ENCODE results near the gene STING1.

STING1 gene

GRCh38 chr5:139468421-139468931 lies 14.1 kb downstream of the STING1 start:
- no peak overlapping the region for H3K27ac ChIP-seq (ENCODE audit: insufficient read depth, low read length, poor library complexity, severe bottlenecking)
- no peaks in the 10 kb centered on the region for H3K36me3 ChIP-seq (ENCODE audit: control insufficient read depth, insufficient read depth, low read length)
- no peaks in the 10 kb centered on the region for H3K27me3 ChIP-seq (replicated peaks; ENCODE audit: control insufficient read depth, insufficient read depth, low read length, poor library complexity, severe bottlenecking)
- H3K9me3 ChIP-seq (ENCODE audit: control insufficient read depth, low read length) = no peaks in the 10 kb centered on the region
- no peak for DNase-seq
- H3K4me3 ChIP-seq (ENCODE audit: insufficient read depth, low read depth, low read length, poor library complexity, severe bottlenecking) = no peak overlapping the region
- H3K4me1 ChIP-seq (ENCODE audit: control insufficient read depth, insufficient read depth, low read length, poor library complexity, severe bottlenecking) = peaks cover 45% of the 10 kb centered on the region

GRCh38 chr5:139462586-139463276 lies 19.8 kb downstream of the STING1 start, which contains the start of gene ECSCR:
Gene ECSCR, minus strand, starts transcription at chr5:139462743. Its CDS starts 73 bp downstream, at chr5:139462670.
- H3K9me3 ChIP-seq (ENCODE audit: control insufficient read depth, low read length) = no peaks in the 10 kb centered on the region
- H3K4me3 ChIP-seq (ENCODE audit: insufficient read depth, low read depth, low read length, poor library complexity, severe bottlenecking) = no peak within 1 kb of the TSS
- no peak within 1 kb of the TSS for H3K27ac ChIP-seq (ENCODE audit: insufficient read depth, low read length, poor library complexity, severe bottlenecking)
- H3K27me3 ChIP-seq (replicated peaks; ENCODE audit: control insufficient read depth, insufficient read depth, low read length, poor library complexity, severe bottlenecking) = no peaks in the 10 kb centered on the region
- H3K4me1 ChIP-seq (ENCODE audit: control insufficient read depth, insufficient read depth, low read length, poor library complexity, severe bottlenecking) = peaks cover 26% of the 10 kb centered on the region
- DNase-seq = no peak
- no peaks in the 10 kb centered on the region for H3K36me3 ChIP-seq (ENCODE audit: control insufficient read depth, insufficient read depth, low read length)

- no peak overlapping the region for H3K27ac ChIP-seq (ENCODE audit: insufficient read depth, low read length, poor library complexity, severe bottlenecking)
- no peak overlapping the region for H3K4me3 ChIP-seq (ENCODE audit: insufficient read depth, low read depth, low read length, poor library complexity, severe bottlenecking)
- H3K9me3 ChIP-seq (ENCODE audit: control insufficient read depth, low read length) = no peaks in the 10 kb centered on the region
- no peaks in the 10 kb centered on the region for H3K27me3 ChIP-seq (replicated peaks; ENCODE audit: control insufficient read depth, insufficient read depth, low read length, poor library complexity, severe bottlenecking)
- H3K36me3 ChIP-seq (ENCODE audit: control insufficient read depth, insufficient read depth, low read length) = no peaks in the 10 kb centered on the region
- H3K4me1 ChIP-seq (ENCODE audit: control insufficient read depth, insufficient read depth, low read length, poor library complexity, severe bottlenecking) = peaks cover 31% of the 10 kb centered on the region
- no peak for DNase-seq
These were observed 20.9 kb downstream of the STING1 start for GRCh38 chr5:139461698-139462097.

GRCh38 chr5:139461176-139461575 lies 21.4 kb downstream of the STING1 start:
- Histone ChIP-seq H3K9me3 (ENCODE audit: control insufficient read depth, low read length) (no peaks in the 10 kb centered on the region), H3K36me3 (ENCODE audit: control insufficient read depth, insufficient read depth, low read length) (no peaks in the 10 kb centered on the region), H3K27me3 (replicated peaks; ENCODE audit: control insufficient read depth, insufficient read depth, low read length, poor library complexity, severe bottlenecking) (no peaks in the 10 kb centered on the region), H3K4me1 (ENCODE audit: control insufficient read depth, insufficient read depth, low read length, poor library complexity, severe bottlenecking) (peaks cover 31% of the 10 kb centered on the region), H3K4me3 (ENCODE audit: insufficient read depth, low read depth, low read length, poor library complexity, severe bottlenecking) (no peak overlapping the region), H3K27ac (ENCODE audit: insufficient read depth, low read length, poor library complexity, severe bottlenecking) (no peak overlapping the region)
- no peak for DNase-seq

GRCh38 chr5:139460455-139460854 lies 22.1 kb downstream of the STING1 start:
- no peak overlapping the region for H3K4me3 ChIP-seq (ENCODE audit: insufficient read depth, low read depth, low read length, poor library complexity, severe bottlenecking)
- H3K27ac ChIP-seq (ENCODE audit: insufficient read depth, low read length, poor library complexity, severe bottlenecking) = no peak overlapping the region
- H3K36me3 ChIP-seq (ENCODE audit: control insufficient read depth, insufficient read depth, low read length) = no peaks in the 10 kb centered on the region
- H3K4me1 ChIP-seq (ENCODE audit: control insufficient read depth, insufficient read depth, low read length, poor library complexity, severe bottlenecking) = peaks cover 31% of the 10 kb centered on the region
- DNase-seq = no peak
- H3K27me3 ChIP-seq (replicated peaks; ENCODE audit: control insufficient read depth, insufficient read depth, low read length, poor library complexity, severe bottlenecking) = no peaks in the 10 kb centered on the region
- H3K9me3 ChIP-seq (ENCODE audit: control insufficient read depth, low read length) = no peaks in the 10 kb centered on the region

GRCh38 chr5:139459451-139459934 lies 23.1 kb downstream of the STING1 start:
- no peaks in the 10 kb centered on the region for H3K27me3 ChIP-seq (replicated peaks; ENCODE audit: control insufficient read depth, insufficient read depth, low read length, poor library complexity, severe bottlenecking)
- H3K27ac ChIP-seq (ENCODE audit: insufficient read depth, low read length, poor library complexity, severe bottlenecking) = peak overlapping the region; percentile 81
- no peak overlapping the region for H3K4me3 ChIP-seq (ENCODE audit: insufficient read depth, low read depth, low read length, poor library complexity, severe bottlenecking)
- H3K4me1 ChIP-seq (ENCODE audit: control insufficient read depth, insufficient read depth, low read length, poor library complexity, severe bottlenecking) = peaks cover 31% of the 10 kb centered on the region
- no peak for DNase-seq
- H3K9me3 ChIP-seq (ENCODE audit: control insufficient read depth, low read length) = no peaks in the 10 kb centered on the region
- H3K36me3 ChIP-seq (ENCODE audit: control insufficient read depth, insufficient read depth, low read length) = no peaks in the 10 kb centered on the region

DNA sequence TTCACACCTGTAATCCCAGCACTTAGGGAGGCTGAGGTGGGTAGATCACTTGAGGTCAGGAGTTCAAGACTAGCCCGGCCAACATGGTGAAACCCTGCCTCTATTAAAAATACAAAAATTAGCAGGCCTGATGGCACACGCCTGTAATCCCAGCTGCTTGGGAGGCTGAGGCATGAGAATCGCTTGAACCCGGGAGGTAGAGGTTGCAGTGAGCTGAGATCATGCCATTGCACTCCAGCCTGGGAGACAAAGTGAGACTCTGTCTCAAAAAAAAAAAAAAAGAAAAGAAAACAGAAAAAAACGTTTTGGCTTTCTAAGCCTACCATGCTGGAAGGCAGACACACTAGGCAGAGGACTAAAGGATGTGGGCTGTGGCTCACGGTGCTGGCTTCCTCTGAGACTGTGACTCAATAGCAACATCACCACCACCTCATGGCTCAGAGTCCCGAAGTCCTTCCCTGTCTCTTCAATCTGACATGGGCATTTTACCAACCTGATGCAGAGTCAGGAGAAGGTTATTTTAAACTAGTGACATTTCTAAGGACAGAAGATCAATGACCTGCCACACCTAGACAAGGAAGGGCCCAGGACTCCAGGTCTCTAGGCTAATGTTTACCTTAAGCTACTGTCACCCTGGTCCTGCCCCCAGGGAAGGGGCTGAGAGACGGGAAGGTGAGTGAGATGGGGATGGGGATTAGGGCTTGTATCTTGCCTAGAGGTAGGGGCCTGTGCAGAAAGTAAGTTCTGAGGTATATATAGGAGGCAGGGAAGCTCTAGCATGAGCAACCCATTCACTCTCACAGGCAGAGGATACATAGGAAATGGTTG lies 23.8 kb downstream of the STING1 start:
- H3K9me3 ChIP-seq (ENCODE audit: control insufficient read depth, low read length) = no peaks in the 10 kb centered on the region
- DNase-seq = peak; percentile 72 to 78 (median 72)
- H3K36me3 ChIP-seq (ENCODE audit: control insufficient read depth, insufficient read depth, low read length) = no peaks in the 10 kb centered on the region
- peak overlapping the region; percentile 81 for H3K27ac ChIP-seq (ENCODE audit: insufficient read depth, low read length, poor library complexity, severe bottlenecking)
- H3K27me3 ChIP-seq (replicated peaks; ENCODE audit: control insufficient read depth, insufficient read depth, low read length, poor library complexity, severe bottlenecking) = no peaks in the 10 kb centered on the region
- H3K4me1 ChIP-seq (ENCODE audit: control insufficient read depth, insufficient read depth, low read length, poor library complexity, severe bottlenecking) = peaks cover 37% of the 10 kb centered on the region
- no peak overlapping the region for H3K4me3 ChIP-seq (ENCODE audit: insufficient read depth, low read depth, low read length, poor library complexity, severe bottlenecking)

GRCh38 chr5:139457653-139458306 lies 24.8 kb downstream of the STING1 start:
- no peaks in the 10 kb centered on the region for H3K36me3 ChIP-seq (ENCODE audit: control insufficient read depth, insufficient read depth, low read length)
- DNase-seq = peak in 1 of 3 donors; percentile 19
- H3K4me1 ChIP-seq (ENCODE audit: control insufficient read depth, insufficient read depth, low read length, poor library complexity, severe bottlenecking) = peaks cover 39% of the 10 kb centered on the region
- H3K27ac ChIP-seq (ENCODE audit: insufficient read depth, low read length, poor library complexity, severe bottlenecking) = peak overlapping the region; percentile 81
- no peaks in the 10 kb centered on the region for H3K9me3 ChIP-seq (ENCODE audit: control insufficient read depth, low read length)
- no peaks in the 10 kb centered on the region for H3K27me3 ChIP-seq (replicated peaks; ENCODE audit: control insufficient read depth, insufficient read depth, low read length, poor library complexity, severe bottlenecking)
- H3K4me3 ChIP-seq (ENCODE audit: insufficient read depth, low read depth, low read length, poor library complexity, severe bottlenecking) = no peak overlapping the region

GRCh38 chr5:139457241-139457640 lies 25.3 kb downstream of the STING1 start:
- no peaks in the 10 kb centered on the region for H3K27me3 ChIP-seq (replicated peaks; ENCODE audit: control insufficient read depth, insufficient read depth, low read length, poor library complexity, severe bottlenecking)
- peaks cover 39% of the 10 kb centered on the region for H3K4me1 ChIP-seq (ENCODE audit: control insufficient read depth, insufficient read depth, low read length, poor library complexity, severe bottlenecking)
- DNase-seq = no peak
- H3K36me3 ChIP-seq (ENCODE audit: control insufficient read depth, insufficient read depth, low read length) = no peaks in the 10 kb centered on the region
- H3K4me3 ChIP-seq (ENCODE audit: insufficient read depth, low read depth, low read length, poor library complexity, severe bottlenecking) = no peak overlapping the region
- H3K9me3 ChIP-seq (ENCODE audit: control insufficient read depth, low read length) = no peaks in the 10 kb centered on the region
- H3K27ac ChIP-seq (ENCODE audit: insufficient read depth, low read length, poor library complexity, severe bottlenecking) = peak overlapping the region; percentile 28

Measured in effector memory CD4-positive, alpha-beta T cell (primary cell).